Nephron progenitor cell (in vitro differentiated cells): ENCODE measurements around the gene GIPC3.

Experiments used
- DNase-seq: peaks from one replicate; pipeline ENCODE4 v3.0.0; 2021
- H3K27ac Mint-ChIP-seq: 2 replicates; pipeline ENCODE4 v1.8.0; 2021; ENCODE audit warnings: mild to moderate bottlenecking, moderate library complexity, mixed read lengths
- H3K27me3 Mint-ChIP-seq: 2 replicates; pipeline ENCODE4 v1.8.0; 2021; ENCODE audit warnings: mild to moderate bottlenecking, low read depth, mixed read lengths; ENCODE audit not compliant: poor library complexity
- H3K36me3 Mint-ChIP-seq: 2 replicates; pipeline ENCODE4 v1.8.0; 2021; ENCODE audit warnings: low read depth, mixed read lengths
- H3K4me1 Mint-ChIP-seq: 2 replicates; pipeline ENCODE4 v1.8.0; 2021; ENCODE audit warnings: mixed read lengths
- H3K4me3 Mint-ChIP-seq: 2 replicates; pipeline ENCODE4 v1.8.0; 2021; ENCODE audit warnings: mild to moderate bottlenecking, moderate library complexity, mixed read lengths
- H3K9me3 Mint-ChIP-seq: 2 replicates; pipeline ENCODE4 v1.8.0; 2021; ENCODE audit warnings: mild to moderate bottlenecking, moderate library complexity, mixed read lengths
- CTCF ChIP-seq: fragments of 200-600 bp; sonication (generic); IDR thresholded peaks from 2 replicates; pipeline ENCODE4 v1.5.0; 2021; ENCODE audit warnings: antibody characterized with exemption

The GIPC3 gene

GRCh38 chr19:3604987-3605343 lies 19.7 kb downstream of the GIPC3 start:
- Mint-ChIP-seq H3K36me3 (no peaks in the 10 kb centered on the region), H3K27ac (no peak overlapping the region), H3K4me1 (peaks cover 24% of the 10 kb centered on the region), H3K4me3 (no peak overlapping the region), H3K9me3 (no peaks in the 10 kb centered on the region), H3K27me3 (peaks cover 7% of the 10 kb centered on the region)
- no peak for TF ChIP-seq CTCF
- DNase-seq: no peak

- no peak for DNase-seq
- peaks cover 7% of the 10 kb centered on the region for H3K27me3 Mint-ChIP-seq
- H3K4me3 Mint-ChIP-seq: no peak overlapping the region
- H3K27ac Mint-ChIP-seq: no peak overlapping the region
- H3K9me3 Mint-ChIP-seq: no peaks in the 10 kb centered on the region
- no peak for TF ChIP-seq CTCF
- peaks cover under 1% of the 10 kb centered on the region for H3K36me3 Mint-ChIP-seq
- H3K4me1 Mint-ChIP-seq: peaks cover 24% of the 10 kb centered on the region
Measured at GRCh38 chr19:3605361-3605760, 20.1 kb downstream of the GIPC3 start.

- H3K4me3 Mint-ChIP-seq: no peak overlapping the region
- H3K27me3 Mint-ChIP-seq: peaks cover 7% of the 10 kb centered on the region
- no peak for DNase-seq
- no peak overlapping the region for H3K27ac Mint-ChIP-seq
- peaks cover 5% of the 10 kb centered on the region for H3K36me3 Mint-ChIP-seq
- peaks cover 24% of the 10 kb centered on the region for H3K4me1 Mint-ChIP-seq
- TF ChIP-seq CTCF: no peak
- H3K9me3 Mint-ChIP-seq: no peaks in the 10 kb centered on the region
Measured at GRCh38 chr19:3605770-3606169, 20.5 kb downstream of the GIPC3 start.

- no peak for TF ChIP-seq CTCF
- no peak for DNase-seq
- peaks cover 5% of the 10 kb centered on the region for H3K36me3 Mint-ChIP-seq
Measured at GRCh38 chr19:3606174-3606689, 21.0 kb downstream of the GIPC3 start.

GRCh38 chr19:3606690-3607289 lies 21.5 kb downstream of the GIPC3 start, which contains the start of gene TBXA2R:
TBXA2R (minus strand) TSS chr19:3606875; CDS start chr19:3600634, 6,241 bp downstream.
- peaks cover 7% of the 10 kb centered on the region for H3K27me3 Mint-ChIP-seq
- peaks cover 24% of the 10 kb centered on the region for H3K4me1 Mint-ChIP-seq
- H3K27ac Mint-ChIP-seq: no peak within 1 kb of the TSS
- peak within 1 kb of the TSS; percentile 70 for H3K4me3 Mint-ChIP-seq
- DNase-seq: peak; percentile 85
- H3K36me3 Mint-ChIP-seq: peaks cover 7% of the 10 kb centered on the region
- TF ChIP-seq CTCF: no peak
- no peaks in the 10 kb centered on the region for H3K9me3 Mint-ChIP-seq

More at GRCh38 chr19:3606174-3606689, 21.0 kb downstream of the GIPC3 start:
- Mint-ChIP-seq H3K4me1 (peaks cover 24% of the 10 kb centered on the region), H3K27ac (no peak overlapping the region), H3K27me3 (peaks cover 7% of the 10 kb centered on the region), H3K9me3 (no peaks in the 10 kb centered on the region), H3K4me3 (no peak overlapping the region)
